GM12874 (cell line): Measurements from ENCODE around the gene OR51B5.

Source experiments
- TF ChIP-seq, protein P1 (sequence below): IDR thresholded peaks from 2 replicates; pipeline ENCODE4 v1.5.1; 2011; ENCODE audit warnings: low read depth, mild to moderate bottlenecking, control low read depth, low read length, moderate library complexity; ENCODE audit not compliant: insufficient read depth

Gene OR51B5

DNA sequence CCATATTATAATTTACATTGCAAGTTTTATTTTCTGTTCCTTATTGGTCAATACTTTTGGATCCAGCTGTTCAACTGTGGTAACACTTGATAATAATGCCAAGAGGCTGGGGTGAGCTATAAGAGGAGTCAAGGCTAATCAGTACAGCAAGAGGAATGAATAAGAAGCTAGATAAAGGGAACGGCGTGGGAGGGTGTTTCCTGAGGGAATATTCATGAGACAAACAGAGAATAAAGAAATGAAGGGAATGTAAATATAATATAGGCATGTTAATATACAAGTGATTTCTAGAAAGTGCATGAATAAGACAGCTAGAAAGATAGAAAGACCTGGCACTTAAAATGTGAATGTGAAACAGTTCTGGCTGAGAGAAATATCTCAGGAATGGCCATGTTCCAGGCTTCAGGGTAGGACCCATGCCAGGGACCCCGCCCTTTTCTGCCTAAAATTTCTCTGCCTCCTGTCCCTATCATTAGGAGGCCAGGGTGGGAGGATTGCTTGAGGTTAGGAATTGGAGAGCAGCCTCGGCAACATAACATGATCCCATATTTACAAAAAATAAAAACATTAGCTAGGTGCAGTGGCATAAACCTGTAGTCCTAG is 45.5 kb downstream of the OR51B5 start:
- TF ChIP-seq, protein P1, sequence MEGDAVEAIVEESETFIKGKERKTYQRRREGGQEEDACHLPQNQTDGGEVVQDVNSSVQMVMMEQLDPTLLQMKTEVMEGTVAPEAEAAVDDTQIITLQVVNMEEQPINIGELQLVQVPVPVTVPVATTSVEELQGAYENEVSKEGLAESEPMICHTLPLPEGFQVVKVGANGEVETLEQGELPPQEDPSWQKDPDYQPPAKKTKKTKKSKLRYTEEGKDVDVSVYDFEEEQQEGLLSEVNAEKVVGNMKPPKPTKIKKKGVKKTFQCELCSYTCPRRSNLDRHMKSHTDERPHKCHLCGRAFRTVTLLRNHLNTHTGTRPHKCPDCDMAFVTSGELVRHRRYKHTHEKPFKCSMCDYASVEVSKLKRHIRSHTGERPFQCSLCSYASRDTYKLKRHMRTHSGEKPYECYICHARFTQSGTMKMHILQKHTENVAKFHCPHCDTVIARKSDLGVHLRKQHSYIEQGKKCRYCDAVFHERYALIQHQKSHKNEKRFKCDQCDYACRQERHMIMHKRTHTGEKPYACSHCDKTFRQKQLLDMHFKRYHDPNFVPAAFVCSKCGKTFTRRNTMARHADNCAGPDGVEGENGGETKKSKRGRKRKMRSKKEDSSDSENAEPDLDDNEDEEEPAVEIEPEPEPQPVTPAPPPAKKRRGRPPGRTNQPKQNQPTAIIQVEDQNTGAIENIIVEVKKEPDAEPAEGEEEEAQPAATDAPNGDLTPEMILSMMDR: no peak

DNA sequence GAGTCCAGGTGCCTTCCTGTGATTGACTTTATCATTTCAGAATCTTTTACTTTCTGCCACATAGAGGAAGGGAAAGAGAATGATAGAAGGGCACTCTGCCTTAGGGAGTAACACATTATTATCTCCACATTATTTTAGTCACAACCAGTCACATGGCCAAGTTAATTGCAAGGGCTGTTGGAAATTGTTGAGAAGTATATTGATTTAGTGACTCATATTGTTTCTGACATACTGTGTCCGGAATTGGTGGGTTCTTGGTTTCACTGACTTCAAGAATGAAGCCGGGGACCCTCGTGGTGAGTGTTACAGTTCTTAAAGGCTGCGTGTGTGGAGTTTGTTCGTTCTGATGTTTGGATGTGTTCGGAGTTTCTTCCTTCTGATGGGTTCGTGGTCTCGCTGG is 50.3 kb downstream of the OR51B5 start:
- TF ChIP-seq, protein P1: no peak
